GM18909 (cell line): Measurements from ENCODE around the gene KLHL33.
"Not testable (repeated sequence)": the region's sequence is repeated elsewhere in the genome, so short reads cannot be mapped to it uniquely, and the experiment has no call there.

ENCODE experiments used
- ATAC-seq: cut with Tn5 transposase; IDR thresholded peaks from one replicate; pipeline ENCODE4 v1.9.1; 2021; ENCODE audit warnings: mild to moderate bottlenecking; ENCODE audit not compliant: unreplicated experiment, poor library complexity

KLHL33 gene

GRCh38 chr14:20454516-20455354 is 18.8 kb upstream of the KLHL33 start, which contains the start of the genes APEX1 and OSGEP:
TSS of gene APEX1 (plus strand) at chr14:20455226. CDS start at chr14:20455646, 420 bp downstream.
TSS of gene OSGEP (minus strand) at chr14:20454812. CDS start at chr14:20454683, 129 bp downstream.
- ATAC-seq: peak; percentile 86

DNA sequence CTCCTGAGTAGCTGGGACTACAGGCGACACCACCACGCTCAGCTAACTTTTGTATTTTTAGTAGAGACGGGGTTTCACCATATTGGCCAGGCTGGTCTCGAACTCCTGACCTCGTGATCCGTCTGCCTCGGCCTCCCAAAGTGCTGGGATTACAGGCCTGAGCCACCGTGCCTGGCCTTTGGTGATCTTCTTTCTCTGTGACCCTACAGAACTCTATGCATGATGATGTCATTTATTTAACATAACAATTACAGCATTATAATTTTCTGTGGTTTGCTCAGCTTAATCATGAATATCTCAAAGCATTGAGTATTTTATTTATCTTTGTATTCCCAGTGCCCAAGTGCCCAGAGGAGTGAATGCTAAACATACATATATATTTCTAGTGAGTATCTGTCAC is 16.9 kb upstream of the KLHL33 start:
- ATAC-seq: not testable (repeated sequence)

DNA sequence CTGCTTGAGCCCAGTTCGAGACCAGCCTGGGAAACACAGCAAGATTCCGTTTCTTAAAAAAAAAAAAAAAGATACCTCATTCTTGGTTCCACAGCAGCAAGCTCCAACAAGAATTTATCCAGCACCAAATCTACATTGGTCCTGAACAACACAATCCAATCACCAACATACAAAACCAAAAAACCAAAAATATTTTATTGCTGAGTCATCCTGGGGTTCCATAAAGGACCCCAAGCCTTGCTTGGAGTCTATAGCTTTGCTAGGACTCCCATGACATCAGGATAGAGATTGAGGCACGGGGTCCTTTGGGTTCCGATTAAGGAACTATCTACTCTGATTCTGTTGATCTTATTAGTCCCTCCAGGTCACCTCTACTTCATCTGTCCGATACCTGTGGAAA is 10.9 kb upstream of the KLHL33 start:
- no peak for ATAC-seq

DNA sequence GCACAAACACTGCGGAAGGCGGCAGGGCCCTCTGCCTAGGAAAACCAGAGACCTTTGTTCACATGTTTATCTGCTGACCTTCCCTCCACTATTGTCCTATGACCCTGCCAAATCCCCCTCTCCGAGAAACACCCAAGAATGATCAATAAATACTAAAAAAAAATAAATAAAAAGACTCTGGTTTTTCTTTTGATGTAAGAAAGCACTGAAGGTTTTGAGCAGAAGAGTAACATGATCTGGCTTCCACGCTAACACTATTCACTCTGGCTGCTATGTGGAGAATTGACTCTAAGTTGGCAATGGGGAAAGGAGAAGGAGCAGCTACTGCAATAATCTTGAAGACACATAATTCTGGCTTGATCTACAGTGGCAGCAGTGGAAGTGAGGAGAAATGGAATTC is 7.7 kb upstream of the KLHL33 start:
- not testable (repeated sequence) for ATAC-seq

- no peak for ATAC-seq
Observed at GRCh38 chr14:20441461-20441860, 5.5 kb upstream of the KLHL33 start.

DNA sequence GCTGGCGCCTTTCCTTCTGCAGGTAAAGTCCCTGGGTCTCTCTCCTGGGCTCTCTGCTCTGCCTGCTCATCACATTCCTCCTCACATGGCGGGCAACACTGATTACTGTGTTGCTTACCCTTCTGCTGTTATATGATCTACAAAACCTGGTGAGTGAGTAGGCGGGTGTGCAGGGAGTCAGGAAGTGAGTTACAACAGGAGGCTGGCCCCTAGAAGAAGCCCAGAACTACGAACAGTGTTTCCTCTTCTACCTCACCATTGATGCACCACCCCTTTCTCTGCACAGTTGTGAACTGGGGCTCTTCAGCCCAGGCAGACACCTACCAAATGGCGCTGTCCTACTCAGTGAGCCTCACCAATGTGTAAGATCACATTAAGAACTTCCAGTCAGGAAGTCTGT is 4.9 kb upstream of the KLHL33 start:
- ATAC-seq: no peak

DNA sequence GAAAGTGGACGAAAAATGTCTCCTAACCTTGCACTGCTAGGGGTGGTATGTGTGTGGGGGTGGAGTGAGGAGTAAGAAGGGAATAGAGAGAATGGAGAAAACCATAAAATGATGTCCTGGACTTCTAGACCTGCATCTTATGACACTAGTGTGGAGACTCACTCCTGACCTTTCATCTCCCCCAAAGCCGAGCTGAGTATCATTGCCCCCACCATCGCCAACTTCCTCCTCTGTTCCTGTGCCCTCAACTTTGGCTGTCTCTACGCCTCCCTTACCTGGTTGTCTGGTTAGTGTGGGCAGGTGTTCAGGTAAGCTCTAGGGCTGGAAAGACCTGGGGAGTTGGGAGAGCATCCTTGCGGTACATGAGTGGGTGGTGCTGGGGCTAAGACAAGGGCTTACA is 4.5 kb upstream of the KLHL33 start:
- no peak for ATAC-seq

GRCh38 chr14:20438664-20439063 is 2.7 kb upstream of the KLHL33 start:
- ATAC-seq: no peak

DNA sequence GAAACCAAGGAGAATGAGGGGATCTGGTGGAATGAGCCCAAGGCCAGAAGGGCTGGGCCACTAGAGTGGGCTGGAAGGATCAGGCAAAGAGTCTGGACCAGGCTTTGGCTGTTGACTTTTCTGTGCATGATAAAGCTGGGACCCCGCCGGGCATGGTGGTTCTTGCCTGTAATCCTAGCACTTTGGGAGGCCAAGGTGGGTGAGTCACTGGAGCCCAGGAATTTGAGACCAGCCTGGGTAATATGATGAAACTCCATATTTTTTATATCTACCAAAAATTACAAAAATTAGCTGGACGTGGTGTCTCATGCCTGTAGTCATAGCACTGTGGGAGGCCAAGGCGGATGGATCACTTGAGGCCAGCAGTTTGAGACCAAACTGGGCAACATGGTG is 393 bp upstream of the KLHL33 start:
- ATAC-seq: no peak

DNA sequence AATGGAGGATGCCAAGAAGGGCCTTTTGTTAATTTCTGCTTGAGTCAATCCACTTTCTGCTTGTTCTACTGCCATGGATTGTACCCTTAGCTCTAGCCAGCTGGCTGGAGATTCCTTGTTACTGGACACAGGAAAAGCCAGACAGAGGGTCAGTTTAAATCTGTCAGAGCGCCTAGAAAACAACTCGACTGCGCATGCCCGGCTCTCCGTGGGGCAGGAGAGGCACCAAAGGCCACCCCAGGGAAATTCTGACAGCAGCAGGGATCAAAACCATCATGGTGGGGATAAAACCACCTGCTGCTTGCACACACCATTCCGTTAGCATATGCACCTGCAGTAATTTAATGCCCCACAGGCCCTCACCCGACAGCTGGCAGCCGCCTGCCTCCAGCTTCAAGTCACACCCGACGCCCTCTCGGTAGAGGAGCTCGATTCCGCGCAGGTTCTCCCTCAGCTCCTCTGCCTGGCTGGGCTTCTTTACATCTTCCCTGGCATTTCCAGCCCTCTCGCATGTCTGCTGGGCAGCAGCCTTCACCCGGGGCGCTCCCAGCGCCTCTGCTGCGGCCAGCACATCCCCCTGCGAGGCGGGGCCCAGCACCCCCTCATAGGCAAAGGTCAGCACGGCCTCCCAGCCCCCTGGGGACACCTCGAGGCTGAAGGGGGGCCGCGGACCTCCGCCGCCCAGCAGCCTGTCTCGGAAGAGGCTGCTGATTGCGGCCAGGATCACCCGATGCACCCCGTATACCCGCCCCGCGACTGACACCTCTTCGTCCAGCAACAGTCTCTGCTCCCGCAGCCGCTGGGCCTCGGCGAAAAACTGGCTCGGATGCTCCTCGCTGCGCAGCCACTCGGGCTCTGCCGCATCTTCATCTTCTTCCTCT is 1.0 kb downstream of the KLHL33 start:
- ATAC-seq: no peak

DNA sequence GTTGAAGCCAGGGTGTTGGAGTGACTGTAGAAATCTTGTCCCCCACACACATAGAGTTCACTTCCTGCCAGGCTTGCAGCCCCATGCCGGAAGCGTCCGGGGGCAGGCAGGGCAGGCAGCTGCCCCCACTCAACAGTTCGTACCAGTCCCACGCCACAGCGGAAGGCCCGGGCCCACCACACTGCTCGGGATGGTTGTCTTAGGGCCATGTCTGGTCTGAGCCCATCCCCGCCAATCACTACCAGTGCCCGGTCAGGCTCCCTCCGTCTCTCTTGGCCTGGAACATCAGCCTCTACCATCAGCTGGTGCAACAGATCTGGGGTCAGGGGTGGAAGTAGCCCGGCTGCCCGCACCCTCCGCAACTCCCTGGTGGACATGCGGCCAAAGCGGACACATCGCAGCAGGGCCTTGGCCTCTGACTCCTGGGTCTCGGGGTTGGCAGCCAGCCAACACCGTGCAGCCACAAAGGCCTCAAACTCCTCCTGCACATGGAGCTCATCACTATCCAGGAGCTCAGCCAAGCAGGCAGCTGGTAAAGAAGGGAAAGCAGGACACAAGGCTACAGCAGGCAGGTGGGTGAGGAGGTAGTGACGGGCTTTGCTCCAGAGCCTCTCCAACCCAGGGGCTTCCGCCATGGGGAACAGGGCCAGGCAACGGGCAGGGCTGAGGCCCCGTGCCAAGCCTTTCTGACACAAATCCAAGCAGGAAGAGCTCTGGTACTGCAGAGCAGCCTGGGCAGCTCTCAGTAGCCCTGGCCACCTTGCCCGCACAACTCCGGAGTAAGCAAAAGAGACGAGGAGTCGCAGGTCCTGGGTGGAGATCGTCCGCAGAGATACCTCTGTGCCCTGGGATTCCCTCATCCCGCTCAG is 5.9 kb downstream of the KLHL33 start:
- ATAC-seq: no peak

- no peak for ATAC-seq
Observed at GRCh38 chr14:20428802-20429201, 7.2 kb downstream of the KLHL33 start.

- ATAC-seq: peak; percentile 36
Observed at GRCh38 chr14:20428010-20428365, 8.0 kb downstream of the KLHL33 start.

GRCh38 chr14:20427231-20428009 is 8.5 kb downstream of the KLHL33 start:
- peak; percentile 79 for ATAC-seq

DNA sequence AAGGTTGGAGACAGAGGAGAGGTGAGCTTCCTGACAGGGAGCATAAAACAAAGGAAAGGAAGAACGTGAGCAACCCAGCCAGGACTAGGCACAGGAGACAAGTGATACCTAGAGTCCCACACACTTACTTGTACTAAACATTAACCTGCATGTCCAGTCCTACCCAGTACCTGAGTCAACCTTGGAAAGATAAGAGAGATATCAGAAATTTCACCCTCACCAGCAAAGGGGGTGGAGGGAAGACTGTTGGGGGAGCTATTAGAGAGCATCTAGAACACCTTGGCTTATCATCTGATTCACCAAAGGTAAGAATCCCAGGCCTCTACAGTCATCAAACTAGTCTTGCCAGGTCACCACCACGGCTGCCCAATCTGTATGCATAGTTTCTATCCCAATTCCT is 11.1 kb downstream of the KLHL33 start:
- no peak for ATAC-seq

DNA sequence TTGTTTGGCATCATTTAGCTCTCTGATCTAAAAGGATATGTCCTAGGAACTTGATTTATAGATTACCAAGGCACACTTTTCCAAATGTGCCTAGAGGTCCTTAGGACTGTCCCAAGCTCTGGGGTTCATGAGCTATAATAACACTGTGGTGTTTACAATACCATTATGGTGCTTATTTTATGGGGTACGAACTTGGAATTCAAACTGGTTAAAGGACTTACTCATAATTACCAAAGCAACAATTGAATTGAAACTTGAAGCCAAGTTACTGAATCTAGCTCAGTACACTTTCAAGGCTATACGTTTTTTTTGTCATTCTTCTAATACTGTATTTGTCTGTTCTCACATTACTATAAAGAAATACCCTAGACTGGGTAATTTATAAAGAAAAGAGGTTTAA is 13.1 kb downstream of the KLHL33 start:
- ATAC-seq: no peak

DNA sequence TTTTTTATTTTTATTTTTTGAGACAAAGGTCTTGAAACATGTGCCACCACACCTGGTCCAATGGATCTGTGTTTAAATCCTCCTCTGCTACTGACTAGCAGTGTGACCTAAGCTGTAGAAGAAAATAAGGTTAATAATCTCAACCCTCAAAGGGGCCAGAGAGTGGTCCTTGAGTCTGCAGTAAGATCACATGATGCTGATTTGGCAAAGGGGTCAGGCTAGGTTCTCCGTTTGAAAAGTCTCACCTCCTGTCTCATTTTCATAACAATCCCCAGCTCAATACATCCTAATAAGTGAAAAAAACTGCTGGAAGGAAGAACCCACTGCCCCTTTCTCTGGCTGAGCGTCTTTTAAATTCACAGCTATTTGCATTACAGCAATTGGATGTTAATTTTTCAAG is 14.7 kb downstream of the KLHL33 start:
- ATAC-seq: no peak

- ATAC-seq: no peak
Observed at GRCh38 chr14:20419419-20419818, 16.5 kb downstream of the KLHL33 start.

- no peak for ATAC-seq
Observed at GRCh38 chr14:20418501-20418909, 17.5 kb downstream of the KLHL33 start.
